ENCODE data around the gene CD164.

Gene CD164

DNA sequence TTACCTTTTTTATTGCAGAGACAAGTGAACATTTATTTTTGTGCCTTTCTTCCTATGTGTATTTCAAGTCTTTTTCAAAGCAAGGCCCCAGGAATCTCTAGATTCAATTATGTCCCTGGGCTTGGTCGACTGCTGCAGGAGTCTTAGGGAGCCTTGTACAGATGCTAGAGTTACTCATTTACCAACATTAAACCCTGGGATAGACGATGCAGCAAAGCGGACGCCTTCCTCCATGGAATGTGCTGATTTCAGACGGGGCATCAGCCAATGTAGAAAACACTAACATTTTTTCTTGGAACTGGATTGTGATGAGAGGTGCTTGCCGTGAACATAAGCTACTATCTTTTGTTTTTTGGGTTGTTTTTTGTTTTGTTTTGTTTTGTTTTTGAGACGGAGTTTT lies 55.9 kb downstream of the CD164 start:
- H2AFZ ChIP-seq (ENCODE audit: low read length), result no peak overlapping the region
- no peak overlapping the region for H3K9ac ChIP-seq (ENCODE audit: low read length)
- no peaks in the 10 kb centered on the region for H3K36me3 ChIP-seq (replicated peaks; ENCODE audit: insufficient read depth, low read length)
- peaks cover 4% of the 10 kb centered on the region; the same call in 1 of the 2 replicates for H3K4me1 ChIP-seq (ENCODE audit: low read length)
- TF ChIP-seq, protein P1, sequence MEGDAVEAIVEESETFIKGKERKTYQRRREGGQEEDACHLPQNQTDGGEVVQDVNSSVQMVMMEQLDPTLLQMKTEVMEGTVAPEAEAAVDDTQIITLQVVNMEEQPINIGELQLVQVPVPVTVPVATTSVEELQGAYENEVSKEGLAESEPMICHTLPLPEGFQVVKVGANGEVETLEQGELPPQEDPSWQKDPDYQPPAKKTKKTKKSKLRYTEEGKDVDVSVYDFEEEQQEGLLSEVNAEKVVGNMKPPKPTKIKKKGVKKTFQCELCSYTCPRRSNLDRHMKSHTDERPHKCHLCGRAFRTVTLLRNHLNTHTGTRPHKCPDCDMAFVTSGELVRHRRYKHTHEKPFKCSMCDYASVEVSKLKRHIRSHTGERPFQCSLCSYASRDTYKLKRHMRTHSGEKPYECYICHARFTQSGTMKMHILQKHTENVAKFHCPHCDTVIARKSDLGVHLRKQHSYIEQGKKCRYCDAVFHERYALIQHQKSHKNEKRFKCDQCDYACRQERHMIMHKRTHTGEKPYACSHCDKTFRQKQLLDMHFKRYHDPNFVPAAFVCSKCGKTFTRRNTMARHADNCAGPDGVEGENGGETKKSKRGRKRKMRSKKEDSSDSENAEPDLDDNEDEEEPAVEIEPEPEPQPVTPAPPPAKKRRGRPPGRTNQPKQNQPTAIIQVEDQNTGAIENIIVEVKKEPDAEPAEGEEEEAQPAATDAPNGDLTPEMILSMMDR (IDR thresholded peaks at IDR 0.05; ENCODE audit: low read length), result no peak
- no peak for TF ChIP-seq EZH2phosphoT487 (IDR thresholded peaks at IDR 0.05; ENCODE audit: low read length)
- no peak for TF ChIP-seq EZH2 (optimal IDR thresholded peaks at IDR 0.05; ENCODE audit: low read depth, low read length)
- H3K9me3 ChIP-seq (replicated peaks; ENCODE audit: insufficient read depth, low read length), result no peaks in the 10 kb centered on the region
- no peaks in the 10 kb centered on the region for H4K20me1 ChIP-seq (ENCODE audit: insufficient read depth, low read length)
- no peaks in the 10 kb centered on the region for H3F3A ChIP-seq (ENCODE audit: insufficient read depth, low read length)
- no peak overlapping the region for H3K4me2 ChIP-seq (ENCODE audit: low read depth, low read length)
- no peak for DNase-seq
- no peaks in the 10 kb centered on the region for H3K9me2 ChIP-seq (replicated peaks; ENCODE audit: insufficient read depth, low read length)
- no peak overlapping the region for H3K4me3 ChIP-seq (ENCODE audit: low read length)
- no peaks in the 10 kb centered on the region for H3K27me3 ChIP-seq (replicated peaks; ENCODE audit: insufficient read depth, low read length)
- no peaks in the 10 kb centered on the region for H3K79me2 ChIP-seq (ENCODE audit: low read length)
- no peak overlapping the region for H3K27ac ChIP-seq (ENCODE audit: low read length)

DNA sequence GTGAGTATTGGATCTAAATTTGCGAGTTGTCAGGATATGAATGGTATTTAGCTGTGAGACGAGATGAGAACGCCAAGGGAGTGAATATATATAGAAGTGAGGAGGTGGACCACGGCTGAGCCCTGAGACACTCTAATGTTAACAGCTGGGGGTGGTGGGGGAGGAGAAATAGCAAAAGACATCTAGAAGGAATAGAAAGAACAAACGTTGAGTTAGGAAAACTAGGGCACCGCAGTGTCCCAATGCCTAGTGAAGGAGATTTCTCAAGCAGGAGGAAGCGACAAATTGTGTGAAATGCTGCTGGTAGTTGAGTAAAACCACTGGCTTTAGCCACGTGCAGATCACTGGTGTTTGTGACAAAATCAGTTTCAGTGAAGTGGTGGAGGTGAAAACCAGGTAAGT lies 56.9 kb downstream of the CD164 start:
- Histone ChIP-seq H3K36me3 (replicated peaks; ENCODE audit: insufficient read depth, low read length) (no peaks in the 10 kb centered on the region), H3K4me1 (ENCODE audit: low read length) (peaks cover 4% of the 10 kb centered on the region; the same call in 1 of the 2 replicates), H3K9me2 (replicated peaks; ENCODE audit: insufficient read depth, low read length) (no peaks in the 10 kb centered on the region), H3K4me3 (ENCODE audit: low read length) (no peak overlapping the region), H4K20me1 (ENCODE audit: insufficient read depth, low read length) (no peaks in the 10 kb centered on the region), H3K27me3 (replicated peaks; ENCODE audit: insufficient read depth, low read length) (no peaks in the 10 kb centered on the region), H2AFZ (ENCODE audit: low read length) (no peak overlapping the region), H3K9me3 (replicated peaks; ENCODE audit: insufficient read depth, low read length) (no peaks in the 10 kb centered on the region), H3K27ac (ENCODE audit: low read length) (no peak overlapping the region), H3F3A (ENCODE audit: insufficient read depth, low read length) (no peaks in the 10 kb centered on the region), H3K9ac (ENCODE audit: low read length) (no peak overlapping the region), H3K4me2 (ENCODE audit: low read depth, low read length) (no peak overlapping the region), H3K79me2 (ENCODE audit: low read length) (no peaks in the 10 kb centered on the region)
- no peak for DNase-seq
- TF ChIP-seq, protein P1 (IDR thresholded peaks at IDR 0.05; ENCODE audit: low read length), result no peak
- no peak for TF ChIP-seq EZH2 (optimal IDR thresholded peaks at IDR 0.05; ENCODE audit: low read depth, low read length)
- TF ChIP-seq EZH2phosphoT487 (IDR thresholded peaks at IDR 0.05; ENCODE audit: low read length), result no peak

DNA sequence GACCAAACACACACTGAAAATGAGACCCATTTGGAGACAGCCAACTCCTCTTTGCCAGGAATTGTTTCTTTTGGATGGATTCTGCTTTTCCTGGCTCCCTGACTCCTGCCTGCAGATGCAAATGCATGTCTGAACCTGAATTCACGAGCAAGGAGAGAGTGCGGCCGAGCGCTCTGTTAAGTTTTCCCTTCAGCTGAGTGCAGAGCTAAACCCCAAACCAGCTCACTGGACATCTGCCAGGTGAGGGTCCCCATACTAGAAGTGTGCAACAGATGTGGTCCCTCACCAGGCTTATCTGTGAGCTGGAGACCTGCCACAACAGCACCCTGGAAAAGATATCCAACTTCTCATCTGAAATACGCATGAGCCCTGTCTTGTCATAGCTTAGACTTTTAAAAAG lies 59.0 kb downstream of the CD164 start:
- Histone ChIP-seq H2AFZ (ENCODE audit: low read length) (no peak overlapping the region), H3K9ac (ENCODE audit: low read length) (no peak overlapping the region), H3K4me3 (ENCODE audit: low read length) (no peak overlapping the region), H3K9me2 (replicated peaks; ENCODE audit: insufficient read depth, low read length) (no peaks in the 10 kb centered on the region), H3K36me3 (replicated peaks; ENCODE audit: insufficient read depth, low read length) (no peaks in the 10 kb centered on the region), H4K20me1 (ENCODE audit: insufficient read depth, low read length) (no peaks in the 10 kb centered on the region), H3K4me2 (ENCODE audit: low read depth, low read length) (no peak overlapping the region), H3K9me3 (replicated peaks; ENCODE audit: insufficient read depth, low read length) (no peaks in the 10 kb centered on the region), H3F3A (ENCODE audit: insufficient read depth, low read length) (no peaks in the 10 kb centered on the region), H3K27ac (ENCODE audit: low read length) (no peak overlapping the region), H3K4me1 (ENCODE audit: low read length) (peaks cover 4% of the 10 kb centered on the region; the same call in 1 of the 2 replicates), H3K27me3 (replicated peaks; ENCODE audit: insufficient read depth, low read length) (no peaks in the 10 kb centered on the region), H3K79me2 (ENCODE audit: low read length) (no peaks in the 10 kb centered on the region)
- TF ChIP-seq, protein P1 (IDR thresholded peaks at IDR 0.05; ENCODE audit: low read length), result no peak
- no peak for DNase-seq
